ENCODE results near the gene RASEF. TPM values are rescaled to one million over a fixed set of nuclear protein-coding genes. Genes with fewer than 3 reads are reported as not detected.
"Not testable (repeated sequence)": the region's sequence is repeated elsewhere in the genome, so short reads cannot be mapped to it uniquely, and the experiment has no call there.

Gene RASEF
- total RNA-seq, 1 experiment from 2014 or later, result 2.2 TPM

DNA sequence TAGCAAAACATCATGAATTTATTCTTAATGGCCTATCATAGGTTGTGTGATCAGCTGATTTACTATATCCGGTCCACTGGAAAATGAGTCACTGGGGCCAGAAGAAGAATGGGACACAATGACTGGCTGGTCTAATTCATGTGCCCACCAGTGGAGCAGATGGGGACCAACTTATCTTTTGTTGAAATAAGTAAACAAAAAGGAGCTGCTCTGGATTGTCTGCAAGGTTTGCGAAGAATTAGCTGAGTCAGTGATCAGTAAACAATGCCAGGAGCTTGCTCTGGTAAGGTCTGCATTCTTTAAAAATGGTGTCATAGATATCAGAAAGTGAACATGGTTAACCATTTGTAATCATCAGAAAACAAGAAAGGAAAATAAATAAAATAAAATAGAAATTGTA, 128.0 kb downstream of the RASEF start:
- Histone ChIP-seq H3K27me3 (ENCODE audit: insufficient read depth, low read length) (no peaks in the 10 kb centered on the region; the same call in 1 of the 2 replicates), H2AK5ac (ENCODE audit: insufficient read length, low read length) (no peak overlapping the region), H2BK15ac (ENCODE audit: low read depth, low read length) (no peak overlapping the region), H2BK20ac (ENCODE audit: low read depth, low read length, poor library complexity, severe bottlenecking) (no peak overlapping the region), H3K27ac (ENCODE audit: insufficient read length, low read depth, low read length) (no peak overlapping the region), H3K4ac (ENCODE audit: low read depth, low read length) (no peak overlapping the region), H2AFZ (ENCODE audit: low read length) (no peak overlapping the region), H3K14ac (ENCODE audit: insufficient read depth, low read length) (no peak overlapping the region), H4K20me1 (ENCODE audit: control insufficient read depth, insufficient read depth, insufficient read length) (no peaks in the 10 kb centered on the region), H3T11ph (ENCODE audit: low read length) (no peak overlapping the region), H3K9ac (ENCODE audit: extremely low read depth, insufficient read length, low read length) (no peak overlapping the region), H3K23me2 (ENCODE audit: insufficient read length, low read depth, low read length, poor library complexity, severe bottlenecking) (no peaks in the 10 kb centered on the region), H2BK5ac (ENCODE audit: insufficient read length, low read length) (no peak overlapping the region), H4K5ac (ENCODE audit: insufficient read length, low read depth, low read length) (no peak overlapping the region), H4K91ac (ENCODE audit: insufficient read length, low read depth, low read length) (no peak overlapping the region), H3K23ac (ENCODE audit: insufficient read length, low read depth, low read length) (no peak overlapping the region), H2BK120ac (ENCODE audit: low read depth, low read length, poor library complexity, severe bottlenecking) (no peak overlapping the region), H3K9me3 (ENCODE audit: control insufficient read depth, low read depth, low read length) (no peaks in the 10 kb centered on the region), H3K18ac (ENCODE audit: insufficient read length, low read depth, low read length) (no peak overlapping the region), H3K79me2 (ENCODE audit: insufficient read depth, low read length) (no peaks in the 10 kb centered on the region), H3K4me1 (ENCODE audit: insufficient read depth, low read length) (no peaks in the 10 kb centered on the region), H3K56ac (ENCODE audit: insufficient read length, low read depth, low read length) (no peak overlapping the region), H3K4me2 (ENCODE audit: insufficient read depth, insufficient read length, low read length) (no peak overlapping the region), H4K8ac (replicated peaks; ENCODE audit: insufficient read length, low read depth, low read length) (no peak overlapping the region), H2BK12ac (ENCODE audit: insufficient read length, low read depth, low read length) (no peak overlapping the region), H3K79me1 (ENCODE audit: insufficient read depth, low read depth, low read length, poor library complexity, severe bottlenecking) (no peaks in the 10 kb centered on the region)
- DNase-seq, result no peak
- no peaks in the 10 kb centered on the region for H3K27me3 Mint-ChIP-seq (ENCODE audit: low read depth)
- H3K27ac Mint-ChIP-seq, result no peak overlapping the region
- no CpG with 5 or more reads among the region's 2 CpGs for WGBS (ENCODE audit: extremely low coverage, insufficient read length, low lambda C conversion rate)
- no peaks in the 10 kb centered on the region for H3K36me3 Mint-ChIP-seq (ENCODE audit: insufficient read depth in 1 of 3, low read depth in 3 of 3)
- no peaks in the 10 kb centered on the region for H3K9me3 Mint-ChIP-seq
- H3K4me3 Mint-ChIP-seq, result no peak overlapping the region
- H3K4me1 Mint-ChIP-seq, result peaks cover 0 to 5% of the 10 kb centered on the region in 2 experiments; a peak in 1 of 4 replicates
- TF ChIP-seq, protein P1, sequence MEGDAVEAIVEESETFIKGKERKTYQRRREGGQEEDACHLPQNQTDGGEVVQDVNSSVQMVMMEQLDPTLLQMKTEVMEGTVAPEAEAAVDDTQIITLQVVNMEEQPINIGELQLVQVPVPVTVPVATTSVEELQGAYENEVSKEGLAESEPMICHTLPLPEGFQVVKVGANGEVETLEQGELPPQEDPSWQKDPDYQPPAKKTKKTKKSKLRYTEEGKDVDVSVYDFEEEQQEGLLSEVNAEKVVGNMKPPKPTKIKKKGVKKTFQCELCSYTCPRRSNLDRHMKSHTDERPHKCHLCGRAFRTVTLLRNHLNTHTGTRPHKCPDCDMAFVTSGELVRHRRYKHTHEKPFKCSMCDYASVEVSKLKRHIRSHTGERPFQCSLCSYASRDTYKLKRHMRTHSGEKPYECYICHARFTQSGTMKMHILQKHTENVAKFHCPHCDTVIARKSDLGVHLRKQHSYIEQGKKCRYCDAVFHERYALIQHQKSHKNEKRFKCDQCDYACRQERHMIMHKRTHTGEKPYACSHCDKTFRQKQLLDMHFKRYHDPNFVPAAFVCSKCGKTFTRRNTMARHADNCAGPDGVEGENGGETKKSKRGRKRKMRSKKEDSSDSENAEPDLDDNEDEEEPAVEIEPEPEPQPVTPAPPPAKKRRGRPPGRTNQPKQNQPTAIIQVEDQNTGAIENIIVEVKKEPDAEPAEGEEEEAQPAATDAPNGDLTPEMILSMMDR (conservative IDR thresholded peaks at IDR 0.05), result no peak

DNA sequence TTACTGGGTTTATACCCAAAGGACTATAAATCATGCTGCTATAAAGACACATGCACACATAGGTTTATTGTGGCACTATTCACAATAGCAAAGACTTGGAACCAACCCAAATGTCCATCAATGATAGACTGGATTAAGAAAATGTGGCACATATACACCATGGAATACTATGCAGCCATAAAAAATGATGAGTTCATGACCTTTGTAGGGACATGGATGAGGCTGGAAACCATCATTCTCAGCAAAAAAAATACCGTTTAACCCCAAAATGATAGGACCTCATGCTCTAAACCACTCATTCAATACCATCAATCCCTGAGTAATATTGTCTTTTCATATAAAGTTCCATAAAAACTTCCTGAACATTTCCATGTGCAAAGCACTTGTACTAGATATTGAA, 128.9 kb downstream of the RASEF start:
- H3K9ac ChIP-seq (ENCODE audit: extremely low read depth, insufficient read length, low read length); H3K23ac ChIP-seq (ENCODE audit: insufficient read length, low read depth, low read length); H3K4me1 Mint-ChIP-seq; H3K27me3 Mint-ChIP-seq (ENCODE audit: low read depth); H3K4me2 ChIP-seq (ENCODE audit: insufficient read depth, insufficient read length, low read length); H2BK20ac ChIP-seq (ENCODE audit: low read depth, low read length, poor library complexity, severe bottlenecking); H4K5ac ChIP-seq (ENCODE audit: insufficient read length, low read depth, low read length); H3K4me3 Mint-ChIP-seq; H3K14ac ChIP-seq (ENCODE audit: insufficient read depth, low read length); H3T11ph ChIP-seq (ENCODE audit: low read length); H2BK120ac ChIP-seq (ENCODE audit: low read depth, low read length, poor library complexity, severe bottlenecking); DNase-seq; H2BK12ac ChIP-seq (ENCODE audit: insufficient read length, low read depth, low read length); H2AFZ ChIP-seq (ENCODE audit: low read length); H4K91ac ChIP-seq (ENCODE audit: insufficient read length, low read depth, low read length); H3K23me2 ChIP-seq (ENCODE audit: insufficient read length, low read depth, low read length, poor library complexity, severe bottlenecking); H2BK15ac ChIP-seq (ENCODE audit: low read depth, low read length); H3K36me3 Mint-ChIP-seq (ENCODE audit: insufficient read depth in 1 of 3, low read depth in 3 of 3); H3K27ac ChIP-seq (ENCODE audit: insufficient read length, low read depth, low read length); H4K8ac ChIP-seq (replicated peaks; ENCODE audit: insufficient read length, low read depth, low read length); H3K4me1 ChIP-seq (ENCODE audit: insufficient read depth, low read length); H3K18ac ChIP-seq (ENCODE audit: insufficient read length, low read depth, low read length); H3K79me1 ChIP-seq (ENCODE audit: insufficient read depth, low read depth, low read length, poor library complexity, severe bottlenecking); H2BK5ac ChIP-seq (ENCODE audit: insufficient read length, low read length); H3K79me2 ChIP-seq (ENCODE audit: insufficient read depth, low read length); H3K4ac ChIP-seq (ENCODE audit: low read depth, low read length); H2AK5ac ChIP-seq (ENCODE audit: insufficient read length, low read length); H4K20me1 ChIP-seq (ENCODE audit: control insufficient read depth, insufficient read depth, insufficient read length); H3K9me3 ChIP-seq (ENCODE audit: control insufficient read depth, low read depth, low read length); H3K27ac Mint-ChIP-seq; H3K27me3 ChIP-seq (ENCODE audit: insufficient read depth, low read length); H3K56ac ChIP-seq (ENCODE audit: insufficient read length, low read depth, low read length); H3K9me3 Mint-ChIP-seq: not testable (repeated sequence)
- no CpG with 5 or more reads among the region's 1 CpG for WGBS (ENCODE audit: extremely low coverage, insufficient read length, low lambda C conversion rate)

Data from H9 (cell line).